Measurements from ENCODE around the gene OR8B4.
"Not testable (repeated sequence)": the region's sequence is repeated elsewhere in the genome, so short reads cannot be mapped to it uniquely, and the experiment has no call there.

OR8B4 gene

GRCh38 chr11:124409906-124410305, 14.8 kb downstream of the OR8B4 start:
- no peak overlapping the region for H3K27ac ChIP-seq
- no peak for TF ChIP-seq ZFX (IDR thresholded peaks at IDR 0.05; ENCODE audit: borderline replicate concordance)
- TF ChIP-seq, protein P1, sequence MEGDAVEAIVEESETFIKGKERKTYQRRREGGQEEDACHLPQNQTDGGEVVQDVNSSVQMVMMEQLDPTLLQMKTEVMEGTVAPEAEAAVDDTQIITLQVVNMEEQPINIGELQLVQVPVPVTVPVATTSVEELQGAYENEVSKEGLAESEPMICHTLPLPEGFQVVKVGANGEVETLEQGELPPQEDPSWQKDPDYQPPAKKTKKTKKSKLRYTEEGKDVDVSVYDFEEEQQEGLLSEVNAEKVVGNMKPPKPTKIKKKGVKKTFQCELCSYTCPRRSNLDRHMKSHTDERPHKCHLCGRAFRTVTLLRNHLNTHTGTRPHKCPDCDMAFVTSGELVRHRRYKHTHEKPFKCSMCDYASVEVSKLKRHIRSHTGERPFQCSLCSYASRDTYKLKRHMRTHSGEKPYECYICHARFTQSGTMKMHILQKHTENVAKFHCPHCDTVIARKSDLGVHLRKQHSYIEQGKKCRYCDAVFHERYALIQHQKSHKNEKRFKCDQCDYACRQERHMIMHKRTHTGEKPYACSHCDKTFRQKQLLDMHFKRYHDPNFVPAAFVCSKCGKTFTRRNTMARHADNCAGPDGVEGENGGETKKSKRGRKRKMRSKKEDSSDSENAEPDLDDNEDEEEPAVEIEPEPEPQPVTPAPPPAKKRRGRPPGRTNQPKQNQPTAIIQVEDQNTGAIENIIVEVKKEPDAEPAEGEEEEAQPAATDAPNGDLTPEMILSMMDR (IDR thresholded peaks at IDR 0.05), result no peak

GRCh38 chr11:124405581-124405980, 19.1 kb downstream of the OR8B4 start:
- TF ChIP-seq, protein P1 (IDR thresholded peaks at IDR 0.05), result no peak
- no peak for TF ChIP-seq ZFX (IDR thresholded peaks at IDR 0.05; ENCODE audit: borderline replicate concordance)
- no peak overlapping the region for H3K27ac ChIP-seq

GRCh38 chr11:124403186-124403585, 21.5 kb downstream of the OR8B4 start:
- not testable (repeated sequence) for H3K27ac ChIP-seq

DNA sequence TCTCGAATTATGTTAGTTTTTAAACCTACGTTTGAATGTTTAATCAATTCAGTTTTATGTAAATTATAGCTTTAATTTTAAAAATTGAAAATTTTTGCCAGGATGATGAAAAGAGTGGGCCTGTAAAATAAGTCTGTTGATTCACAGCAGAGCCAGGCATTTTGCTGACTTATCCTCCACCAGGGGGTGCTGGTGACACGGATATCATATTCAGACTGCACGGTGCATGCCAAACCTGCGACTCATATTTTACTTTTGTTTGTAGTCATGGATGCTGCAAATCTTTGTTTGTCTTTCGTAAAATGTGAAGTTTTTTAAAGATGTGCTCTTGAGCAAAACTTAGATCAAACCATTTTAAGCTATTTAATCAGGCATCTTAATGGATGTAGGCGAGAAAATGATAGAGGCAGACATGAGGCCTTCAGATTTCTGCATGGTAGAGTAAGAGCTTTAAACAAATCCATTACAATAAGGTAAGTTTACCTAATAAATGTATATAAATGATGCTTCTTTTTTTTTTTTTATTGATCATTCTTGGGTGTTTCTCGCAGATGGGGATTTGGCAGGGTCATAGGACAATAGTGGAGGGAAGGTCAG, 22.2 kb downstream of the OR8B4 start:
- no peak overlapping the region for H3K27ac ChIP-seq
- no peak for TF ChIP-seq ZFX (IDR thresholded peaks at IDR 0.05; ENCODE audit: borderline replicate concordance)
- TF ChIP-seq, protein P1 (IDR thresholded peaks at IDR 0.05), result peak; percentile 90

DNA sequence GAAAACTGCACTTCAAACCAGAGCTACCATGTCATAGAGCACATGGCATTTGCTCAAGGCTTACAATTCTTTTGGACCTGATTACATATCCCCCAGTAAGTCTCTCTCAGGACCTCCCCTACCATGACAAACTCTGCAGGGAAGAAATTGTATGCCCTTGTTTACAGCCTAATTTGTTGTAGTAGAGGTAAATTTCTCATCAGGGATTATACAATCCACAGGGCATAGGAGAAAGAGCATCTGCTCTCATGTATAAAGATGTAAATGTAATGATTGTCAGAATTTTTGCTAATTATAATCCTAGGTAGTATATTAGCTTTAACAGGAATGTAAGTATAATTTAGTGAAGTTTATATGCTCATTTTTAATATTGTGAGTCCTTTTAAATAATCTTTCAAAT, 25.7 kb downstream of the OR8B4 start, which contains the start of gene OR8B3:
Gene OR8B3 (minus strand): TSS at position 101 of the 400 bp plus-strand sequence. CDS start 1,673 bp downstream, outside the sequence.
- H3K27ac ChIP-seq, result no peak within 1 kb of the TSS
- no peak for TF ChIP-seq ZFX (IDR thresholded peaks at IDR 0.05; ENCODE audit: borderline replicate concordance)
- TF ChIP-seq, protein P1 (IDR thresholded peaks at IDR 0.05), result no peak

DNA sequence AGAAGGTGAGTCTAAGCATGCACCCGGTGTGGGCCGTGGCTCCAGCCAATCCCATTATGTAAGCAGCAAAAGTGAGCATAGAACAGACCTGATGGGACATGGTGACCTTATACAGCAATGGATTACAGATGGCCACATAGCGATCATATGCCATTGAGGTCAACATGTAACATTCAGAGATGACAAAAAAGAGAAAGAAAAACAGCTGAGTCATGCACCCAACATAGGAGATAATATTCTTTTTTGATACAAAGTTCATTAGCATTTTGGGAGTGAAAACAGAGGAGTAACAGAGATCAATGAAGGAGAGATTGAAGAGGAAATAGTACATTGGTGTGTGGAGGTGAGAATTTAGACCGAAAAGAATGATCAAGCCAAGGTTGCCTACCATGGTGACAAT, 27.8 kb downstream of the OR8B4 start:
- H3K27ac ChIP-seq, result not testable (repeated sequence)

GRCh38 chr11:124394408-124394807, 30.3 kb downstream of the OR8B4 start:
- no peak for TF ChIP-seq ZFX (IDR thresholded peaks at IDR 0.05; ENCODE audit: borderline replicate concordance)
- TF ChIP-seq, protein P1 (IDR thresholded peaks at IDR 0.05), result no peak
- no peak overlapping the region for H3K27ac ChIP-seq

- TF ChIP-seq, protein P1 (IDR thresholded peaks at IDR 0.05), result no peak
- no peak for TF ChIP-seq ZFX (IDR thresholded peaks at IDR 0.05; ENCODE audit: borderline replicate concordance)
- no peak within 1 kb of the TSS for H3K27ac ChIP-seq
These were observed 40.3 kb downstream of the OR8B4 start, which contains the start of gene OR8B2 for GRCh38 chr11:124384399-124384798. TSS of gene OR8B2 (minus strand) at chr11:124384499. CDS start at chr11:124383343, 1,156 bp downstream.

- H3K27ac ChIP-seq, result not testable (repeated sequence)
These were observed 41.8 kb downstream of the OR8B4 start for GRCh38 chr11:124382857-124383256.

Data from 22Rv1 (cell line).